Glutamatergic neuron (in vitro differentiated cells): ENCODE data around the gene UBE2D2. TPM values are rescaled to one million over a fixed set of nuclear protein-coding genes. Genes with fewer than 3 reads are reported as not detected.

Source experiments
- DNase-seq: peaks from one replicate; pipeline ENCODE4 v3.0.0; 2022
- H3K27ac Mint-ChIP-seq: one replicate; pipeline ENCODE4 v1.8.0; 2020; ENCODE audit warnings: mild to moderate bottlenecking, mixed read lengths, inconsistent platforms; ENCODE audit not compliant: unreplicated experiment
- H3K27me3 Mint-ChIP-seq: one replicate; pipeline ENCODE4 v1.8.0; 2020; ENCODE audit warnings: mild to moderate bottlenecking, moderate library complexity, mixed read lengths, inconsistent platforms; ENCODE audit not compliant: unreplicated experiment
- H3K36me3 Mint-ChIP-seq: one replicate; pipeline ENCODE4 v1.8.0; 2020; ENCODE audit warnings: mild to moderate bottlenecking, mixed read lengths, inconsistent platforms; ENCODE audit not compliant: unreplicated experiment
- H3K4me1 Mint-ChIP-seq: one replicate; pipeline ENCODE4 v1.8.0; 2020; ENCODE audit warnings: mild to moderate bottlenecking, low read depth, mixed read lengths, inconsistent platforms; ENCODE audit not compliant: unreplicated experiment
- H3K4me3 Mint-ChIP-seq: one replicate; pipeline ENCODE4 v1.8.0; 2020; ENCODE audit warnings: mild to moderate bottlenecking, mixed read lengths, inconsistent platforms; ENCODE audit not compliant: unreplicated experiment
- H3K9me3 Mint-ChIP-seq: one replicate; pipeline ENCODE4 v1.8.0; 2020; ENCODE audit warnings: mild to moderate bottlenecking, moderate library complexity, mixed read lengths, inconsistent platforms; ENCODE audit not compliant: unreplicated experiment
- total RNA-seq: library from RNA; stranded (reverse); fragmentation: NEBNext Ultra II Directional; extraction: Animal tissue kit (Norgen Biotek cat#: 25700); gene quantifications from one replicate; pipeline ENCODE4 v1.2.1, GENCODE V29; 2021; ENCODE audit not compliant: unreplicated experiment
- TF ChIP-seq, protein P1 (sequence below): fragments of 200-600 bp; sonication (generic); IDR thresholded peaks from one replicate; pipeline ENCODE4 v1.5.0; 2021; ENCODE audit not compliant: partially characterized antibody, unreplicated experiment

Gene UBE2D2
- total RNA-seq, 1 donor from 2014 or later, result 188 TPM

DNA sequence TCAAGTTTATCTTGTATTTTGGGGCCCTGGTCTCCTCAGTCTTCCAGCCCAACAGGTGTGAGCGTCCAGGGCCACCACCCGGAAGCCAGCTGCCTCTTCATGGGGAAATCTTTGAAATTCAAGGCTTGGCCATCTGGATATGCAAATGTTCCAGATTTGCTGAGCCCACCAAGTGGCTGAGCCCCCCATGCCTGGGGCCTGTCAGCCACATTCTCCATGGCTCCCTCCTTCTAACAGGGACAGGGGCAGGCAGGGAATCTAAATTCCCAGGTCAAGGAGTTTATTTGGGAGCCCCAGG is 72.8 kb downstream of the UBE2D2 start:
- H3K4me3 Mint-ChIP-seq, result peak overlapping the region; percentile 42
- no peaks in the 10 kb centered on the region for H3K36me3 Mint-ChIP-seq
- peaks cover 43% of the 10 kb centered on the region for H3K4me1 Mint-ChIP-seq
- peak overlapping the region; percentile 33 for H3K27ac Mint-ChIP-seq
- TF ChIP-seq, protein P1, sequence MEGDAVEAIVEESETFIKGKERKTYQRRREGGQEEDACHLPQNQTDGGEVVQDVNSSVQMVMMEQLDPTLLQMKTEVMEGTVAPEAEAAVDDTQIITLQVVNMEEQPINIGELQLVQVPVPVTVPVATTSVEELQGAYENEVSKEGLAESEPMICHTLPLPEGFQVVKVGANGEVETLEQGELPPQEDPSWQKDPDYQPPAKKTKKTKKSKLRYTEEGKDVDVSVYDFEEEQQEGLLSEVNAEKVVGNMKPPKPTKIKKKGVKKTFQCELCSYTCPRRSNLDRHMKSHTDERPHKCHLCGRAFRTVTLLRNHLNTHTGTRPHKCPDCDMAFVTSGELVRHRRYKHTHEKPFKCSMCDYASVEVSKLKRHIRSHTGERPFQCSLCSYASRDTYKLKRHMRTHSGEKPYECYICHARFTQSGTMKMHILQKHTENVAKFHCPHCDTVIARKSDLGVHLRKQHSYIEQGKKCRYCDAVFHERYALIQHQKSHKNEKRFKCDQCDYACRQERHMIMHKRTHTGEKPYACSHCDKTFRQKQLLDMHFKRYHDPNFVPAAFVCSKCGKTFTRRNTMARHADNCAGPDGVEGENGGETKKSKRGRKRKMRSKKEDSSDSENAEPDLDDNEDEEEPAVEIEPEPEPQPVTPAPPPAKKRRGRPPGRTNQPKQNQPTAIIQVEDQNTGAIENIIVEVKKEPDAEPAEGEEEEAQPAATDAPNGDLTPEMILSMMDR, result no peak
- DNase-seq, result no peak
- H3K27me3 Mint-ChIP-seq, result peaks cover 21% of the 10 kb centered on the region
- peaks cover 22% of the 10 kb centered on the region for H3K9me3 Mint-ChIP-seq

- Mint-ChIP-seq H3K4me1 (peaks cover 47% of the 10 kb centered on the region), H3K4me3 (no peak overlapping the region)
Observed at GRCh38 chr5:139634541-139634940, 73.4 kb downstream of the UBE2D2 start.

GRCh38 chr5:139635191-139635590 is 74.1 kb downstream of the UBE2D2 start:
- TF ChIP-seq, protein P1, result no peak
- peaks cover 53% of the 10 kb centered on the region for H3K4me1 Mint-ChIP-seq
- H3K27me3 Mint-ChIP-seq, result peaks cover 21% of the 10 kb centered on the region
- no peak overlapping the region for H3K4me3 Mint-ChIP-seq
- peaks cover 25% of the 10 kb centered on the region for H3K9me3 Mint-ChIP-seq
- H3K36me3 Mint-ChIP-seq, result no peaks in the 10 kb centered on the region
- peak overlapping the region; percentile 92 for H3K27ac Mint-ChIP-seq
- no peak for DNase-seq

More at GRCh38 chr5:139634541-139634940, 73.4 kb downstream of the UBE2D2 start:
- peak overlapping the region; percentile 64 for H3K27ac Mint-ChIP-seq
- DNase-seq, result no peak
- no peaks in the 10 kb centered on the region for H3K36me3 Mint-ChIP-seq
- H3K27me3 Mint-ChIP-seq, result peaks cover 21% of the 10 kb centered on the region
- peaks cover 25% of the 10 kb centered on the region for H3K9me3 Mint-ChIP-seq
- TF ChIP-seq, protein P1, result no peak

DNA sequence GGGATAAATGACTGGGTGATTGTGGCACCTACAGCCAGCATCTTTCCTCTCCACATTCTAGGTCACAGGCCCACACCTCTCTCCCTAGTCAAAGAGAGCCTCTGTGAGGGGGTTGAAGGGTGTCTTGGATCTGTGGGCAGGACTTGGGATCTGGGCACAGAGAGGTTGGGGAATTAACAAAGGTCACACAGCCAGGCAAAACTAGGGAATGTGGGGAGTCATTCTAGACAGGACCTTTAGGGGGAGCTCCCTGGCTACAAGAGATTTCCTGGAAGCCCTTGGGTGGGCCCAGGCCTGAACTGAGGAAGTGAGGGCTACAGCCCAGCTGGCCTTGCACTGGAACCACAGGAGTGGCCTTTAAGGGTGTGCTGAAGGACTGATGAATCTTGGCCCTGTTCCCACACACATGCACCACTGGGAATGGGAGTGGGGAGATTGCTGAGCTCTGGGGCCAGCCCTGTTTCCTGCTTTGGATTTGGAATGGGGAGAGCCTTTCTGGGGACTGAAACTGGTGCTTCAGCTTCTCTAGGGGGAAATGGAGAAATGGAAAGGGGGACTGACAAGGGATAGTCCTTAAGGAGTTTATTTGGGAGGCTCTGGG is 74.6 kb downstream of the UBE2D2 start:
- peaks cover 21% of the 10 kb centered on the region for H3K27me3 Mint-ChIP-seq
- TF ChIP-seq, protein P1, result peak; percentile 65
- DNase-seq, result peak; percentile 59
- peak overlapping the region; percentile 92 for H3K27ac Mint-ChIP-seq
- H3K4me3 Mint-ChIP-seq, result peak overlapping the region; percentile 34
- H3K36me3 Mint-ChIP-seq, result no peaks in the 10 kb centered on the region
- H3K9me3 Mint-ChIP-seq, result peaks cover 28% of the 10 kb centered on the region
- peaks cover 57% of the 10 kb centered on the region for H3K4me1 Mint-ChIP-seq

GRCh38 chr5:139636207-139636792 is 75.2 kb downstream of the UBE2D2 start:
- TF ChIP-seq, protein P1, result no peak
- Mint-ChIP-seq H3K4me3 (peak overlapping the region; percentile 34), H3K4me1 (peaks cover 62% of the 10 kb centered on the region), H3K9me3 (peaks cover 28% of the 10 kb centered on the region), H3K27ac (peak overlapping the region; percentile 92), H3K27me3 (peaks cover 19% of the 10 kb centered on the region), H3K36me3 (no peaks in the 10 kb centered on the region)
- no peak for DNase-seq
